Loucy (cell line): ENCODE measurements around the gene ZNF2.
A peak's percentile ranks its signal among the peaks of the same experiment; 100 is the strongest.

ENCODE experiments used
- H2AFZ ChIP-seq: fragments of 200-600 bp; sonication (generic); 2 replicates; pipeline ENCODE4 v1.6.0; 2016; ENCODE audit warnings: antibody characterized with exemption, mild to moderate bottlenecking, low read length, moderate library complexity
- H3F3A ChIP-seq: fragments of 200-600 bp; 2 replicates; pipeline ENCODE4 v1.6.0; 2016; ENCODE audit warnings: antibody characterized with exemption, low read depth, mild to moderate bottlenecking
- H3K27me3 ChIP-seq: fragments of 200-600 bp; sonication (generic); 2 replicates; pipeline ENCODE4 v1.6.1; 2014; ENCODE audit warnings: low read length, mild to moderate bottlenecking; ENCODE audit not compliant: insufficient read depth, poor library complexity, severe bottlenecking
- H3K36me3 ChIP-seq: fragments of 200-600 bp; sonication (generic); 2 replicates; pipeline ENCODE4 v1.6.1; 2016; ENCODE audit warnings: low read length; ENCODE audit not compliant: insufficient read depth
- H3K4me1 ChIP-seq: fragments of 200-600 bp; sonication (generic); 2 replicates; pipeline ENCODE4 v1.5.1; 2014; ENCODE audit warnings: low read length, mild to moderate bottlenecking; ENCODE audit not compliant: insufficient read depth, poor library complexity, severe bottlenecking
- H3K4me2 ChIP-seq: fragments of 200-600 bp; sonication (generic); 2 replicates; pipeline ENCODE4 v1.6.0; 2014; ENCODE audit warnings: antibody characterized with exemption, low read length, low read depth, mild to moderate bottlenecking; ENCODE audit not compliant: poor library complexity, severe bottlenecking
- H3K4me3 ChIP-seq: fragments of 200-600 bp; sonication (generic); 2 replicates; pipeline ENCODE4 v1.5.1; 2014; ENCODE audit warnings: low read length, mild to moderate bottlenecking, mixed read lengths; ENCODE audit not compliant: poor library complexity, severe bottlenecking
- H3K79me2 ChIP-seq: fragments of 200-600 bp; sonication (generic); 2 replicates; pipeline ENCODE4 v1.6.1; 2014; ENCODE audit warnings: low read length; ENCODE audit not compliant: insufficient read depth
- H3K9ac ChIP-seq: fragments of 200-600 bp; sonication (generic); 2 replicates; pipeline ENCODE4 v1.6.0; 2014; ENCODE audit warnings: mild to moderate bottlenecking, low read depth, low read length, moderate library complexity; ENCODE audit not compliant: poor library complexity, severe bottlenecking
- H3K9me2 ChIP-seq: fragments of 200-600 bp; sonication (generic); replicated peaks from 2 replicates; pipeline ENCODE4 v1.6.1; 2016; ENCODE audit warnings: low read depth, low read length, mixed read lengths
- H3K9me3 ChIP-seq: fragments of 200-600 bp; sonication (generic); 2 replicates; pipeline ENCODE4 v1.6.1; 2014; ENCODE audit warnings: mild to moderate bottlenecking, antibody characterized with exemption, low read length, low read depth; ENCODE audit not compliant: insufficient read depth
- H4K20me1 ChIP-seq: fragments of 200-600 bp; sonication (generic); 2 replicates; pipeline ENCODE4 v1.6.0; 2014; ENCODE audit warnings: antibody characterized with exemption, low read length, mild to moderate bottlenecking; ENCODE audit not compliant: insufficient read depth, poor library complexity, severe bottlenecking
- CTCF ChIP-seq: fragments of 200-600 bp; sonication (generic); conservative IDR thresholded peaks from 2 replicates; pipeline ENCODE4 v1.5.1; 2014; ENCODE audit warnings: mild to moderate bottlenecking, antibody characterized with exemption, low read length
- EZH2phosphoT487 ChIP-seq: fragments of 200-600 bp; IDR thresholded peaks from 2 replicates; pipeline ENCODE4 v1.6.1; 2018; ENCODE audit warnings: antibody characterized with exemption, mild to moderate bottlenecking, moderate library complexity, borderline replicate concordance

ZNF2 gene

GRCh38 chr2:95165371-95166064 lies at the start of gene ZNF2:
ZNF2 (plus strand) TSS chr2:95165809; CDS start chr2:95176227, 10,418 bp downstream.
- peaks cover 23% of the 10 kb centered on the region for H3K4me1 ChIP-seq
- H3K79me2 ChIP-seq = peaks cover 28% of the 10 kb centered on the region; the same call in 1 of the 2 replicates
- no peaks in the 10 kb centered on the region for H3F3A ChIP-seq

GRCh38 chr2:95121093-95121406 lies 44.6 kb upstream of the ZNF2 start:
- Histone ChIP-seq H3K9ac (peak overlapping the region; percentile 73), H3K9me2 (no peaks in the 10 kb centered on the region), H3K79me2 (peaks cover 36% of the 10 kb centered on the region), H3K4me3 (peak overlapping the region; percentile 96), H2AFZ (peak overlapping the region; percentile 84), H3K36me3 (0 out of 2 replicates have a peak, but pooled peaks cover 3% of the 10 kb centered on the region), H3K9me3 (no peaks in the 10 kb centered on the region), H3K4me1 (peaks cover 36% of the 10 kb centered on the region), H3K27me3 (no peaks in the 10 kb centered on the region), H4K20me1 (peaks cover 26% of the 10 kb centered on the region), H3K4me2 (peak overlapping the region; percentile 75), H3F3A (no peaks in the 10 kb centered on the region)
- TF ChIP-seq CTCF (no peak), EZH2phosphoT487 (no peak)

More at GRCh38 chr2:95165371-95166064, at the start of gene ZNF2:
- no peaks in the 10 kb centered on the region for H3K36me3 ChIP-seq
- H3K27me3 ChIP-seq = no peaks in the 10 kb centered on the region
- peak within 1 kb of the TSS; percentile 89 for H3K9ac ChIP-seq
- H4K20me1 ChIP-seq = no peaks in the 10 kb centered on the region
- no peak for TF ChIP-seq CTCF
- TF ChIP-seq EZH2phosphoT487 = no peak
- peak within 1 kb of the TSS; percentile 91 for H3K4me3 ChIP-seq
- no peaks in the 10 kb centered on the region for H3K9me2 ChIP-seq
- H3K9me3 ChIP-seq = no peaks in the 10 kb centered on the region
- H2AFZ ChIP-seq = peak within 1 kb of the TSS; percentile 94
- peak within 1 kb of the TSS; percentile 99 for H3K4me2 ChIP-seq

GRCh38 chr2:95121407-95122196 lies 44.0 kb upstream of the ZNF2 start, which contains the start of gene MRPS5:
MRPS5 (minus strand) TSS chr2:95121808; CDS start chr2:95121791, 17 bp downstream.
- peaks cover 36% of the 10 kb centered on the region for H3K79me2 ChIP-seq
- TF ChIP-seq CTCF = 0 out of 2 replicates have a peak, but pooled peaks have one; percentile 7
- no peak for TF ChIP-seq EZH2phosphoT487
- H3K27me3 ChIP-seq = no peaks in the 10 kb centered on the region

More at GRCh38 chr2:95121407-95122196, 44.0 kb upstream of the ZNF2 start, which contains the start of gene MRPS5:
- 0 out of 2 replicates have a peak, but pooled peaks cover 3% of the 10 kb centered on the region for H3K36me3 ChIP-seq
- H3K9ac ChIP-seq = peak within 1 kb of the TSS; percentile 73
- peaks cover 36% of the 10 kb centered on the region for H3K4me1 ChIP-seq
- H3K9me2 ChIP-seq = no peaks in the 10 kb centered on the region
- H4K20me1 ChIP-seq = peaks cover 26% of the 10 kb centered on the region
- peak within 1 kb of the TSS; percentile 96 for H3K4me3 ChIP-seq
- no peaks in the 10 kb centered on the region for H3F3A ChIP-seq
- no peaks in the 10 kb centered on the region for H3K9me3 ChIP-seq
- peak within 1 kb of the TSS; percentile 84 for H2AFZ ChIP-seq
- H3K4me2 ChIP-seq = peak within 1 kb of the TSS; percentile 75
